ENCODE data around the gene VTI1A.

The VTI1A gene

GRCh38 chr10:112831859-112832258, 384.8 kb downstream of the VTI1A start:
- H3K4me1 Mint-ChIP-seq (ENCODE audit: low read depth) = no peaks in the 10 kb centered on the region
- no peaks in the 10 kb centered on the region for H3K27me3 Mint-ChIP-seq
- H3K27ac Mint-ChIP-seq = no peak overlapping the region
- no peak overlapping the region for H3K4me3 Mint-ChIP-seq
- no peaks in the 10 kb centered on the region for H3K9me3 Mint-ChIP-seq
- H3K36me3 Mint-ChIP-seq (ENCODE audit: low read depth) = peaks cover 4% of the 10 kb centered on the region

GRCh38 chr10:112832361-112832878, 385.4 kb downstream of the VTI1A start:
- H3K27me3 Mint-ChIP-seq = no peaks in the 10 kb centered on the region
- H3K9me3 Mint-ChIP-seq = no peaks in the 10 kb centered on the region
- no peak overlapping the region for H3K27ac Mint-ChIP-seq

GRCh38 chr10:112832959-112833358, 385.9 kb downstream of the VTI1A start:
- H3K4me1 Mint-ChIP-seq (ENCODE audit: low read depth) = no peaks in the 10 kb centered on the region
- H3K9me3 Mint-ChIP-seq = no peaks in the 10 kb centered on the region
- H3K36me3 Mint-ChIP-seq (ENCODE audit: low read depth) = peaks cover 4% of the 10 kb centered on the region
- no peaks in the 10 kb centered on the region for H3K27me3 Mint-ChIP-seq
- no peak overlapping the region for H3K4me3 Mint-ChIP-seq
- H3K27ac Mint-ChIP-seq = no peak overlapping the region

More at GRCh38 chr10:112832361-112832878, 385.4 kb downstream of the VTI1A start:
- H3K4me3 Mint-ChIP-seq = no peak overlapping the region
- H3K36me3 Mint-ChIP-seq (ENCODE audit: low read depth) = peaks cover 4% of the 10 kb centered on the region
- no peaks in the 10 kb centered on the region for H3K4me1 Mint-ChIP-seq (ENCODE audit: low read depth)

GRCh38 chr10:112834751-112835181, 387.8 kb downstream of the VTI1A start:
- Mint-ChIP-seq H3K27me3 (no peaks in the 10 kb centered on the region), H3K9me3 (no peaks in the 10 kb centered on the region), H3K4me3 (no peak overlapping the region), H3K36me3 (ENCODE audit: low read depth) (peaks cover 4% of the 10 kb centered on the region), H3K4me1 (ENCODE audit: low read depth) (no peaks in the 10 kb centered on the region), H3K27ac (no peak overlapping the region)

- H3K27ac Mint-ChIP-seq = no peak overlapping the region
- H3K9me3 Mint-ChIP-seq = no peaks in the 10 kb centered on the region
- H3K4me3 Mint-ChIP-seq = no peak overlapping the region
- no peaks in the 10 kb centered on the region for H3K27me3 Mint-ChIP-seq
- H3K36me3 Mint-ChIP-seq (ENCODE audit: low read depth) = peaks cover 4% of the 10 kb centered on the region
- no peaks in the 10 kb centered on the region for H3K4me1 Mint-ChIP-seq (ENCODE audit: low read depth)
These were observed 388.3 kb downstream of the VTI1A start for GRCh38 chr10:112835217-112835715.

GRCh38 chr10:112835944-112836451, 389.0 kb downstream of the VTI1A start:
- Mint-ChIP-seq H3K9me3 (no peaks in the 10 kb centered on the region), H3K4me3 (no peak overlapping the region), H3K4me1 (ENCODE audit: low read depth) (no peaks in the 10 kb centered on the region), H3K36me3 (ENCODE audit: low read depth) (peaks cover 2% of the 10 kb centered on the region), H3K27me3 (no peaks in the 10 kb centered on the region), H3K27ac (no peak overlapping the region)

- H3K36me3 Mint-ChIP-seq (ENCODE audit: low read depth) = no peaks in the 10 kb centered on the region
- H3K27me3 Mint-ChIP-seq = no peaks in the 10 kb centered on the region
- no peak overlapping the region for H3K4me3 Mint-ChIP-seq
- H3K4me1 Mint-ChIP-seq (ENCODE audit: low read depth) = no peaks in the 10 kb centered on the region
- H3K9me3 Mint-ChIP-seq = no peaks in the 10 kb centered on the region
- H3K27ac Mint-ChIP-seq = no peak overlapping the region
These were observed 391.9 kb downstream of the VTI1A start for GRCh38 chr10:112838784-112839481.

DNA sequence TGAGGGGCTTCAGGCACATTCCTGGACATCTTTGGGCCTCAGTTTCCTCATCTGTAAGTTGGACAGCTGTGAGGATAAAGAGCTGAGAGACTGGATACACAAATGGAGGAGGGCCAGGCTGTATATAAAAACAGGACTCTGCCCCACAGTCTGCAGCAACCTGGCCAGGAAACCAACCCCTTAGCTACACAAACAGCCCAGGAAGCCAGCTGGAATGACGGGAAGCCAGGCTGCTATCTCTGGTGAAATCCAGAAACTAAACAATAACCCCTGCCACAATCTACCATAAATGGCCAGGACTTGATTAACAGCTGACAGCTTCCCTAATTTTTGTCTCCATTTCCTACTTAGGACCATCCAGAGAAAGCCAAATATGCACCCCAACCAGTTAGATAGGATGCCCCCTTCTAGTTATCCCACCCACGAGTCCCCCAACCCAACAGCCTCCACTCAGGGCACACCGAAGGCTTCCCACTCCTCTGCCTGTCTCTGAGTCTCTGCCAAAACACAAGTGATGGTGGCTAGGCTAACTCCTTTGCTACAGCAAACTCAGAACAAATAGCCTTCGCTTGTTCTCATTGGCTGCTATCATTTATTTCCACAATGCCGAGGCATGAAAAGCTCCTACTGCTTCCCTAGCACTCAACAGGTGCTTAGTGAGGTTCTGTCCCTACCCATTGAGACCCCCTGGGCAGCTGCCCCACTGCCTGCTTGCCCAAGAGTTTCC, 393.1 kb downstream of the VTI1A start:
- Mint-ChIP-seq H3K4me1 (ENCODE audit: low read depth) (no peaks in the 10 kb centered on the region), H3K4me3 (no peak overlapping the region), H3K9me3 (no peaks in the 10 kb centered on the region), H3K27ac (no peak overlapping the region), H3K36me3 (ENCODE audit: low read depth) (peaks cover 4% of the 10 kb centered on the region), H3K27me3 (no peaks in the 10 kb centered on the region)

- Mint-ChIP-seq H3K4me3 (no peak overlapping the region), H3K27ac (no peak overlapping the region), H3K36me3 (ENCODE audit: low read depth) (peaks cover 4% of the 10 kb centered on the region), H3K4me1 (ENCODE audit: low read depth) (no peaks in the 10 kb centered on the region), H3K27me3 (no peaks in the 10 kb centered on the region), H3K9me3 (peaks cover 5% of the 10 kb centered on the region)
These were observed 394.5 kb downstream of the VTI1A start for GRCh38 chr10:112841549-112841948.

DNA sequence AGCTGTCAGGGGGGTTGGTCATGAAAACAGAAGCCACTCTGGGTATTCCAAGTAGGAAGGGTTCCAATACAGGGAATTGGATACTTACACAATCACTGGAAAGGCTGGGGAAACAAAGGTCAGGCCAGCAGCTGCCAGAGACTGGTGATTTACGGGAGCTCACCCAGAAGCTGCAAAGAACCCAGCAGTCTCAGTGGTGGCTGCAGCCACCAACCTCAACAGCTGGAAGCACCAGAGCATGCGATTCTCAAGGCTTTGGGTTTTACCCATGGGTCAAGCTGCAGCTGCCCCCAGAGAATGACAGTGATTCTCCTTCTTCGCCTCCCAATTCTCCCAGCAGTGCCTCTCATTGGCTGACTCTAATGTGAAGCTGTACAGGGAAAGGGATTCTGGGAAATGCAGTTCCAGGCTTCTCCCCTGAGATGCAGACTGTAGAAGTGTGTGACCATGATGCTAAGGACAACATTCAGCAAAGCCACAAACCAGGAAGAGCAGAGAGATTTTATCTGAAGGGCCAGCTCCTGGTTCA, 395.9 kb downstream of the VTI1A start:
- Mint-ChIP-seq H3K9me3 (peaks cover 13% of the 10 kb centered on the region), H3K4me3 (no peak overlapping the region), H3K27me3 (no peaks in the 10 kb centered on the region), H3K27ac (no peak overlapping the region), H3K36me3 (ENCODE audit: low read depth) (peaks cover 13% of the 10 kb centered on the region), H3K4me1 (ENCODE audit: low read depth) (no peaks in the 10 kb centered on the region)

DNA sequence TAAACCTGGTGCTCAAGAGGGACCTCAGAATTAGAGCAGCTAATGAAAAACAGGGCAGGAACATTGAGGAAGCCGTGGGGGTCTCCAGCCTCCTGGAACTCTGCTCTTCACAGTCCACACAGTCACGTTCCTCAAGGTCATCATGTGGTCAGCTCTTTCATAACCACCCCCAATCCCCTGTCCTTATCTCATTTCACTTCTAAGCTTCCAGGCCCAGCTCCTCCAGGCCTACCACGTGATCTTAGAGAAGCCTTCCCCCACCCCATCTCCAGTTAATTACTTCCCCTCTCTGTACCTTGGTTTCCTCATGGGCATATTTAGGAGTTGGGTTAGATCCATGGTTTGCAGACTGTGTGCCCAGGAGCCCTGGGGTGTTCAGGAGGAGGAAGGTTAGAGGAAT, 396.6 kb downstream of the VTI1A start:
- Mint-ChIP-seq H3K27ac (no peak overlapping the region), H3K9me3 (peaks cover 19% of the 10 kb centered on the region), H3K27me3 (no peaks in the 10 kb centered on the region), H3K4me1 (ENCODE audit: low read depth) (no peaks in the 10 kb centered on the region), H3K36me3 (ENCODE audit: low read depth) (peaks cover 13% of the 10 kb centered on the region), H3K4me3 (no peak overlapping the region)

DNA sequence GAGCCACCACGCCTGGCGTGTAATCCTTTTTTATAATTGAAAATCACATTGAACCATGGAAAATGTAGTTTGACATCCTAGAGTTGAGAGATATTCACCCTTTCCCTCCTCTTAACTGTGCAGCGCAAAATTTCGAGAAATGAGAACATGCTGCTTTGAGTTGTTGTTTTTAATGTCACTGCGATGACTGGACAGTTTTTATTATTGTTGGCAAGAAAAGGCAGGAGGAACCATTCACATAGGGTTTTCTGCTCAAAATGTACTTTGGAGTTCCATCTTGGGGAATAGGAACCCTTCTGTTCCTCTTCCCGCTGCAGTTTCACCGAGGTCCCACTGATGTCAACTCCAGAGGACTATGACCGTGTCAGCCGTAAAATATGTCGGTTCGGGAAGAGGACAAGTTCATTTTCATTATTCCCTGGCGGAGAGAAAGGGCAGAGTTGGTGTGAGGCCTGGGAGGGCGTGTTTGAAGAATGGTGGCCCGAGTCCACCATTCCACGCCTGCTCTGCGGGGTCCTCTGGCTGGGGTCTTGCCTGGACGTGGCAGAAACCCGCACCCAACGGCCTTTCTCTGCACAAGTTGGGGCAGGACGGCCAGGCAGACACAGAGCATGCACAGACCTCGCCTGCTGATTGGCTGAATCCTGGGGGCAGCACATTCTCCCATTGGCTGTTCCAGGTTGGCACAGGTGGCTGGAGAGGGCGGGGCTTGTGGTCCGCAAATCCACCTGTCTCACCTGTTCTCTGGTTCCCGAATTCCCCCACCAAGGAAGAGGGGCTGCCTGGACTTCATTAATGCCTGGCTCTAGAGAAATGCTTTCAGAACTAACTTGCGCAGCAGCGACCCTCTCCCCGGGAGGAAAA, 397.9 kb downstream of the VTI1A start:
- no peak overlapping the region for H3K27ac Mint-ChIP-seq
- no peaks in the 10 kb centered on the region for H3K4me1 Mint-ChIP-seq (ENCODE audit: low read depth)
- H3K27me3 Mint-ChIP-seq = no peaks in the 10 kb centered on the region
- peaks cover 19% of the 10 kb centered on the region for H3K9me3 Mint-ChIP-seq
- H3K36me3 Mint-ChIP-seq (ENCODE audit: low read depth) = peaks cover 13% of the 10 kb centered on the region
- H3K4me3 Mint-ChIP-seq = no peak overlapping the region

DNA sequence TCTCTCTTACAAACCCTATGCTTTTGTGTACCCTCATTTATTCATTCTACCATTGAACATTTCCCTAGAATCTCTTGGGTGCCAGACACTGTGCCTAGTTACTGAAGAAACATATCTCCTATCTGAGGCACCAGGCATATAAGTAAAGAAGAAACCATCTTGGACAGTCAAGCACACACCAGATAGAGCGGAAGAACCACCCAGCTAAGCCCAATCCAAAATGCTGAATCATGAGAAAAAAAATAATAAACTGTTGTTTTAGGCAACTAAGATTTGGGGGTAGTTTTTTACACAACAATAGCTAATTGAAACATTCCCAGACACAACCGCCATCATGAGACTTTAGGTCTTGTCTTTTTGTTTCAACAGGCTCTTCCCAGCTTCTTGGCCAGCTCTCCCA, 400.8 kb downstream of the VTI1A start:
- peaks cover 13% of the 10 kb centered on the region for H3K36me3 Mint-ChIP-seq (ENCODE audit: low read depth)
- H3K4me3 Mint-ChIP-seq = no peak overlapping the region

DNA sequence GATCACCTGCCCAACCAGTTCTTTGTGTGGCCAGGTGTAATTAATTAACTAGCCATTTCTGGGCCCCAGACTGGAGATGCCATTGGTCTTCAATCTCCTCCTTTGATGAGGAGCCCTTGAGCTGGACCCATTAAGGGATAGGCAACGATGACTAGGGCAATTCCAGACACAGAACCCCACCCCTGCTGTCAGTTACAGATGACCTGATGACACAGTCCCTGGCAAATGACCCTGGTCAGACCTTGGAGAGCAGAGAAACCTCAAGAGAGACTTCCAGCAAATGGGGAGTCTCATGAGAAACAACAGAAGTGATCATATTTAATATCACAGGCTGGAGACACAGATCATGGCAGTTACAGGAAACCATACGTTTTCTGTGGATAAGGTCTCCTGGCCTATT, 401.2 kb downstream of the VTI1A start:
- no peaks in the 10 kb centered on the region for H3K27me3 Mint-ChIP-seq

More for the DNA sequence above, 400.8 kb downstream of the VTI1A start:
- H3K27me3 Mint-ChIP-seq = no peaks in the 10 kb centered on the region
- H3K4me1 Mint-ChIP-seq (ENCODE audit: low read depth) = no peaks in the 10 kb centered on the region
- H3K9me3 Mint-ChIP-seq = peaks cover 19% of the 10 kb centered on the region
- H3K27ac Mint-ChIP-seq = no peak overlapping the region

More for the DNA sequence above, 401.2 kb downstream of the VTI1A start:
- Mint-ChIP-seq H3K27ac (no peak overlapping the region), H3K9me3 (peaks cover 19% of the 10 kb centered on the region), H3K36me3 (ENCODE audit: low read depth) (peaks cover 13% of the 10 kb centered on the region), H3K4me1 (ENCODE audit: low read depth) (no peaks in the 10 kb centered on the region), H3K4me3 (no peak overlapping the region)

Data from stimulated activated naive CD8-positive, alpha-beta T cell treated with anti-CD3 and anti-CD28 coated beads, Interleukin-15, Interleukin-2, amounts not matched to agents 100 ng/mL and 50 ng/mL, for 24 hours (primary cell).